NOMO-1 (cell line): Measurements from ENCODE around the gene TECPR2.

Source experiments
- DNase-seq, 2 experiments: peaks; one replicate each; lab custom pipeline; 2025; ENCODE audit not compliant: unreplicated experiment in 2 of 2; lab: John Stamatoyannopoulos, UW

TECPR2 gene, protein sequence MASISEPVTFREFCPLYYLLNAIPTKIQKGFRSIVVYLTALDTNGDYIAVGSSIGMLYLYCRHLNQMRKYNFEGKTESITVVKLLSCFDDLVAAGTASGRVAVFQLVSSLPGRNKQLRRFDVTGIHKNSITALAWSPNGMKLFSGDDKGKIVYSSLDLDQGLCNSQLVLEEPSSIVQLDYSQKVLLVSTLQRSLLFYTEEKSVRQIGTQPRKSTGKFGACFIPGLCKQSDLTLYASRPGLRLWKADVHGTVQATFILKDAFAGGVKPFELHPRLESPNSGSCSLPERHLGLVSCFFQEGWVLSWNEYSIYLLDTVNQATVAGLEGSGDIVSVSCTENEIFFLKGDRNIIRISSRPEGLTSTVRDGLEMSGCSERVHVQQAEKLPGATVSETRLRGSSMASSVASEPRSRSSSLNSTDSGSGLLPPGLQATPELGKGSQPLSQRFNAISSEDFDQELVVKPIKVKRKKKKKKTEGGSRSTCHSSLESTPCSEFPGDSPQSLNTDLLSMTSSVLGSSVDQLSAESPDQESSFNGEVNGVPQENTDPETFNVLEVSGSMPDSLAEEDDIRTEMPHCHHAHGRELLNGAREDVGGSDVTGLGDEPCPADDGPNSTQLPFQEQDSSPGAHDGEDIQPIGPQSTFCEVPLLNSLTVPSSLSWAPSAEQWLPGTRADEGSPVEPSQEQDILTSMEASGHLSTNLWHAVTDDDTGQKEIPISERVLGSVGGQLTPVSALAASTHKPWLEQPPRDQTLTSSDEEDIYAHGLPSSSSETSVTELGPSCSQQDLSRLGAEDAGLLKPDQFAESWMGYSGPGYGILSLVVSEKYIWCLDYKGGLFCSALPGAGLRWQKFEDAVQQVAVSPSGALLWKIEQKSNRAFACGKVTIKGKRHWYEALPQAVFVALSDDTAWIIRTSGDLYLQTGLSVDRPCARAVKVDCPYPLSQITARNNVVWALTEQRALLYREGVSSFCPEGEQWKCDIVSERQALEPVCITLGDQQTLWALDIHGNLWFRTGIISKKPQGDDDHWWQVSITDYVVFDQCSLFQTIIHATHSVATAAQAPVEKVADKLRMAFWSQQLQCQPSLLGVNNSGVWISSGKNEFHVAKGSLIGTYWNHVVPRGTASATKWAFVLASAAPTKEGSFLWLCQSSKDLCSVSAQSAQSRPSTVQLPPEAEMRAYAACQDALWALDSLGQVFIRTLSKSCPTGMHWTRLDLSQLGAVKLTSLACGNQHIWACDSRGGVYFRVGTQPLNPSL (N-terminal part only)

GRCh38 chr14:102362545-102363181 is at the start of gene TECPR2, which contains the start of gene CINP:
Gene TECPR2 (plus strand): TSS chr14:102362941. CDS start chr14:102376722, 13,781 bp downstream.
Gene CINP (minus strand): TSS chr14:102362890. CDS start chr14:102362851, 39 bp downstream.
- DNase-seq, result peak; percentile 91 to 95

- DNase-seq, result peak; percentile 83 to 89
Observed at GRCh38 chr14:102314242-102315011, 48.3 kb upstream of the TECPR2 start.

GRCh38 chr14:102315121-102315520 is 47.6 kb upstream of the TECPR2 start:
- DNase-seq, result no peak

- peak; percentile 37 to 42 for DNase-seq
Observed at GRCh38 chr14:102316338-102316742, 46.4 kb upstream of the TECPR2 start.

DNA sequence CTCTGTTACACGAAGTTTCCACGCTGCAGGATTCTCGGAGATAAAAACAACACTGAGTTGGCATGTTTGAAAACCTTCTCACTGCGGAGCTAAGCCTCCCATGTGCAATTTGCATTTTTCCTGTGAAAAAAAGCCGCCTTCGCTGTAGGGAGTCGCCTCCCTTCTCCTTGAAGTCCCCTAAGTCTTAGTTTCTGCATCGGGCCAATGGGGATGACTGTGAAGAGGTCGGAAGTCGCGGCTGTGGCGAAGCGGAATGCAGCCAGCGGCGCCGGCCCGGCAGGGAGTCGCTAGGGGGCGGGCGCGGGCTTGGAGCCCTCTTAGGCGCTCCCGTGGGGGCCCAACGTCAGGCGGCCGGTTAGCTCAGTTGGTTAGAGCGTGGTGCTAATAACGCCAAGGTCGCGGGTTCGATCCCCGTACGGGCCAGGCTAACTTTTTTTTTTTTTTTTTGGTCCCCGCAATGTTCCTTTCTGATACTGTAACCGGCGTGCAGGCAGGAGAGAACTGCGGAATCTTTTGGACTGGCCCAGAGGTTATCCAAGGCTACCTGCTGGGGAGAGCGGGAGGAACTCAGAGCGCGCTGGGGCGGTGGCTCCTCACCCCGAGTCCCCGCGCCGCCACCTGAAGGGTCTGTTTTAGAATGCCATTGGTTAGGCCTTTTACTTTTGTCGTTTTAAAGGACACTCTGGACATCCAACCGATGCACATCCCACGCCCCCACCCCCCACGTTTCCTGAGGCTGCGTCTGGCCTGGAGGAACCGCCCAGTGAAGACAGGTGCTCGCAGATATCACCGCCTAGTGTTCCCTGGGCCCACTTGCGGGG is 45.8 kb upstream of the TECPR2 start:
- DNase-seq, result peak; percentile 75 to 80

GRCh38 chr14:102317564-102318248 is 45.0 kb upstream of the TECPR2 start:
- DNase-seq, result peak; percentile 64 to 90

DNA sequence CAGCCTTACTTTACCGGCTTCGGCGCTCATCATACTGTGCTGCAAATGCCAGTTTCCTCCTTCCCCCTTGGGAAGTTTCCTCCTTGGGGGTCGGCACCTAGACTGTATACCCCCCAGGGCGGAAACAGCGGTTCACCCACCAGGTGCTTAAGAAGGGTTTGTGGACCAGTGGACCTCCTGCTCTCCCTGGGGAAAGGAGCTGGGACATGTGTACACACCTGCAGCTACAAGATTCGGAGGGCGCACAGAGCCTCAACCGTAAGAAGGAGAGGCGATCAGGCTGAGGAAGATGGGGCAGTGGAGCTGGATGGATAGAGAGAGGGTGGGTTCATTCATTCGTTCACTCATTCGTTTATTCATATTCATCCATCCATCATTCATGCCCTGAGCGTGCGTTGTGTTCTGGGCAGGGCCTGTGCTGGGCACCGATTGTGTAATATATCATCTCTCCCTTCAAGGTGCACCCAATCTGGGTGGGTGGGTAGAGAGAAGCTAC is 43.9 kb upstream of the TECPR2 start:
- no peak for DNase-seq

GRCh38 chr14:102319351-102320032 is 43.2 kb upstream of the TECPR2 start, which contains the start of gene ZNF839:
Gene ZNF839 (plus strand): TSS chr14:102319746. CDS start chr14:102319766, 20 bp downstream.
- peak; percentile 82 to 93 for DNase-seq

GRCh38 chr14:102320033-102320660 is 42.6 kb upstream of the TECPR2 start:
- DNase-seq, result peak; percentile 17 to 36

- no peak for DNase-seq
Observed at GRCh38 chr14:102320671-102321455, 41.9 kb upstream of the TECPR2 start.

DNA sequence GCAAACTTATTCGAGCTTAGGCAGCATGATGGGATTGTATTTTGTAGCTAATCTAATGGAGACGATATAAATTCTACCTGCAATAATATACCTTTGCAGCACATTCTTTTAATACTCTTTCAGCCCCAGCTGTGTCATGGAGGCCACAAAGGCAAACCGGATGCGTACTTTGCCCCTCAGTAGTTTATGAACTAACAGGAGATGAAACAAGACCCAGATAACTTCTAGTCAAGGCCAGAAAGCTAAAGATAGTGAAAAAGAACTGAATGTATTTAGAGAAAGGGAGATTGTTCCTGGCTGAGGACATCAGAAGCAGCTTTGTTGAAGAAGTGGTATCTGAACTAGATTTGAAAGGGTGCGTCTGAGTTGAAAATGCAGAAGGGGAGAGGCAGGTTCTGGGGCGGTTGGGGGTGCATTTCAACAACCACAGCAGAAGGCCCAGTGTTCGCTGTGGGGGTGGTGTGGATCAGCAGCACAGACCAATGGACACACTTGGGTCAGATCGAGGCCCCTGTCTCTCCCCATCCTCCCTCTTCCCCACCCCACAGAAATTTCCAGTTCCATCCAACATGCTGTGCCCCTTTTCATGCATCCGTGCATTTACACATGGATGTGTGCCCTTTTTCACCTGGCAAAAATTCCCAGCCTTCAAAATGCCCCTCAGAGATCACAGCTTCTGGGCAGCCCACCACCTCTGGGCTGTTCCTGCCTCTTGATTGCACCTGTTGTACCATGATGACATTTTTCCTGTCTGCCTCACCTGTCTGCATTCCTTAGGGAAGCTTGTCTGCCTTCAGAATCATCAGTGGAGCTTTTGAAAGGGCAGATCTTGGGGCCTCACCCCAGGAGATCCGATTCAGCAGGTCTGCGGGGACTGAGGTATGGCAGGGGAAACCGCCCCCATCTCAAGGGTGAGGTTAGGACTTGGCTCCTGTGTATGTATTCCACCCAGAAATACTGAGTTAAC is 41.0 kb upstream of the TECPR2 start:
- DNase-seq, result no peak

DNA sequence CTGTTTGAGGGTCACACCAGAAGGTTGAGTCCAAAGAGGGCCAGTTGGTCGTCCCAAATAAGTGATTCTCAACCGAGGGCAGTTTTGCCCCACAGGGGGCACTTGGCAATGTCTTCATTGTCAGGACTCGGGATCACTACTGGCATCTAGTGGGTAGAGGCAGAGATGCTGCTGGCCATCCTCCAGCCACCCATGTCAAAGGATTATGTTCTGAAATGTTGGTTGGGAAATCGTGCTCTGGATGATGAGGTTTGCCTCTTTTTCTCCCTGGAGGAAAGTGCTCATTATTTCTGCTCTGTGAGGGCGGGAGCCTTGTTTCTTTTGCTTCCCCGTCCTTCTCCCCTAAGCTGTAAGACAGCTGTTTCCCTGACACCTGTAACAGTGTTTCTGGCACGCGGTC is 39.6 kb upstream of the TECPR2 start:
- peak in 1 of 2 experiments; percentile 2 for DNase-seq

GRCh38 chr14:102325791-102326345 is 36.9 kb upstream of the TECPR2 start:
- no peak for DNase-seq

DNA sequence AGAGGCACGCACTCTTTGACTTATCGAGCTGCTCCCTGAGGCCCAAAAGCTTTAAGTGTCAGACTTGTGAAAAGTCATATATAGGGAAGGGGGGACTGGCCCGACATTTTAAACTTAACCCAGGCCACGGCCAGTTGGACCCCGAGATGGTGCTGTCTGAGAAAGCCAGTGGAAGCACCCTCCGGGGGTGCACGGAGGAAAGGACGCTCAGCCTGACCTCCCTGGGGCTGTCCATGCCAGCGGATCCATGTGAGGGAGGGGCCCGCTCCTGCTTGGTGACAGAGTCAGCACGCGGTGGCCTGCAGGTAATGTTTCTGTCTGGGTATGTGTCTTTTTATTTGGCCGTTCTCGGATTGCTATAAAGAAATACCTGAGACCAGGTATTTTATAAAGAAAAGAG is 36.2 kb upstream of the TECPR2 start:
- no peak for DNase-seq
